Measurements from ENCODE around the gene MYOCD. TPM values are rescaled to one million over a fixed set of nuclear protein-coding genes. Genes with fewer than 3 reads are reported as not detected.
"Not testable (repeated sequence)": the region's sequence is repeated elsewhere in the genome, so short reads cannot be mapped to it uniquely, and the experiment has no call there.

MYOCD gene
- 0.02 TPM in 1 of 2 replicates, not detected in the other for total RNA-seq (2014; rRNA removed; shearing (Covaris generic))
- 0.10 TPM in 1 of 2 replicates, not detected in the other for polyA plus RNA-seq (2014; cell fraction: nucleus; rRNA removed)

- peak; percentile 3 for DNase-seq (ENCODE audit: extremely low read depth, low read depth)
These were observed at the start of gene MYOCD for GRCh38 chr17:12665263-12666210. MYOCD (plus strand) TSS chr17:12665890; CDS start chr17:12666189, 299 bp downstream.

- DNase-seq (ENCODE audit: extremely low read depth, low read depth): no peak
These were observed 49.5 kb upstream of the MYOCD start for GRCh38 chr17:12616161-12616560.

- DNase-seq (ENCODE audit: extremely low read depth, low read depth): no peak
These were observed 47.1 kb upstream of the MYOCD start for GRCh38 chr17:12618557-12618956.

GRCh38 chr17:12619459-12620199 lies 46.1 kb upstream of the MYOCD start:
- no peak for DNase-seq (ENCODE audit: extremely low read depth, low read depth)

GRCh38 chr17:12620200-12620720 lies 45.4 kb upstream of the MYOCD start:
- peak; percentile 42 for DNase-seq (ENCODE audit: extremely low read depth, low read depth)

GRCh38 chr17:12622726-12623125 lies 43.0 kb upstream of the MYOCD start:
- no peak for DNase-seq (ENCODE audit: extremely low read depth, low read depth)

GRCh38 chr17:12623220-12623848 lies 42.4 kb upstream of the MYOCD start:
- no peak for DNase-seq (ENCODE audit: extremely low read depth, low read depth)

GRCh38 chr17:12624211-12624610 lies 41.5 kb upstream of the MYOCD start:
- no peak for DNase-seq (ENCODE audit: extremely low read depth, low read depth)

- DNase-seq (ENCODE audit: extremely low read depth, low read depth): no peak
These were observed 40.6 kb upstream of the MYOCD start for GRCh38 chr17:12625092-12625491.

- DNase-seq (ENCODE audit: extremely low read depth, low read depth): peak; percentile 89
These were observed 38.5 kb upstream of the MYOCD start for GRCh38 chr17:12627177-12627629.

GRCh38 chr17:12627781-12628451 lies 37.8 kb upstream of the MYOCD start:
- no peak for DNase-seq (ENCODE audit: extremely low read depth, low read depth)

GRCh38 chr17:12631076-12631475 lies 34.6 kb upstream of the MYOCD start:
- no peak for DNase-seq (ENCODE audit: extremely low read depth, low read depth)

GRCh38 chr17:12632785-12633184 lies 32.9 kb upstream of the MYOCD start:
- no peak for DNase-seq (ENCODE audit: extremely low read depth, low read depth)

- DNase-seq (ENCODE audit: extremely low read depth, low read depth): no peak
These were observed 30.8 kb upstream of the MYOCD start for GRCh38 chr17:12634789-12635414.

GRCh38 chr17:12635996-12636395 lies 29.7 kb upstream of the MYOCD start:
- DNase-seq (ENCODE audit: extremely low read depth, low read depth): not testable (repeated sequence)

GRCh38 chr17:12637015-12637414 lies 28.7 kb upstream of the MYOCD start:
- peak; percentile 49 for DNase-seq (ENCODE audit: extremely low read depth, low read depth)

GRCh38 chr17:12637745-12638651 lies 27.7 kb upstream of the MYOCD start:
- no peak for DNase-seq (ENCODE audit: extremely low read depth, low read depth)

GRCh38 chr17:12640364-12640763 lies 25.3 kb upstream of the MYOCD start:
- DNase-seq (ENCODE audit: extremely low read depth, low read depth): no peak

GRCh38 chr17:12641084-12641483 lies 24.6 kb upstream of the MYOCD start:
- DNase-seq (ENCODE audit: extremely low read depth, low read depth): no peak
